Measurements from ENCODE around the gene INSIG2.
"Not testable (repeated sequence)": the region's sequence is repeated elsewhere in the genome, so short reads cannot be mapped to it uniquely, and the experiment has no call there.

INSIG2 gene

DNA sequence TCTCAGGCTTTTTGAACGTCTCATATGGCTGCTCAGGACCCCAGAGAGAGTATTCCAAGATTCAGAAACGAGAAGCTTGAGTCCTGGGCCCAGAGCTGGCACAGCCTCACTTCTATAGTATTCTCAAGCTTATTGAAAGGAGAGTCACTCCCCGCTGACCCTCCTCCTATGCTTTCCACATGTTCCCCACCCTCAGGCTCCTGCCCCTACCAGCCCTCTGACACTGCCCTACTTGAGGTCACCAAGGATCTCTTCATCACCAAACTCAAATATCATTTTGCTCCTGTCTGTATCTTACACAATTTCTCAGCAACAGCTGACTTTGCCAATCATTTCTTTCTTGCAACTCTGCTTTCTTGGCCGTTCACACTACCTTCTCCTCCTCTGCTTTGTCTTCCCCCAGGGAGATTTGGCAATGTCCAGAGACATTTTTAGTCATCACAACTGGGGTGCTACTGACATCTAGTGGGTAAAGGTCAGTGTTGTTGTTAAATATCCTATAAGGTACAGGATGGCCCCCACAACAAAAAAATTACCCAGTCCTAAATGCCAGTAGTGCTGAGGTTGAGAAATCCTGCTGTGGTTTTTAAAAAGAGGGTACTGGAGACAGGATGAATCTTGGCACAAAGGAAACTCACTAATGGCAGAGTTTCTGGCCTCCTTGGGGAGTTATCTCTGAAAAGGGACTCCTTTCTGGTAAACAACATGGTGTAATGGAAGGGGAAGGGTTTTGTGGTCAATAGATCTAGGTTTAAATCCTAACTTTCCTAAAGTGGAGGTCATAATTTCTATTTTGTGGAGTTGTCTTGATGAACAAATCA lies 26.9 kb upstream of the INSIG2 start:
- peak; percentile 66 for DNase-seq

DNA sequence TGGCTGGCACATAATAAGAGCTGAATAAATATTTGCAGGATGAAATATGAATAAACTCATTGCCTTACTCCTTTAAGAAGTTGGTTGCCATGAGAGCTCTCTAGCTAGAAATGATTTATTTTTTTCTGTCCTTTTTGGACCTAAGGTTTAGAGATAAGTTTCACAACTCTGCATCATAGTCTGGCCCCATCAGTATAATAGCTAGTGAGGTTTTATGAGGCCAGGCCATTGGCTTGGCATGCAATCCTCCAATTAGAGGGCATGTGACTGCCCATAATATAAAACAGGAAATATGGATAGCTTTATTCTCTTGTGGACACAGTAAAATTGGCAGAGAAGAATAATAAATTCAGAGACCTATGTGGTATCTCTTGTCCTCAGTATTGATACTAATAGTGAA lies 26.2 kb upstream of the INSIG2 start:
- no peak for DNase-seq

DNA sequence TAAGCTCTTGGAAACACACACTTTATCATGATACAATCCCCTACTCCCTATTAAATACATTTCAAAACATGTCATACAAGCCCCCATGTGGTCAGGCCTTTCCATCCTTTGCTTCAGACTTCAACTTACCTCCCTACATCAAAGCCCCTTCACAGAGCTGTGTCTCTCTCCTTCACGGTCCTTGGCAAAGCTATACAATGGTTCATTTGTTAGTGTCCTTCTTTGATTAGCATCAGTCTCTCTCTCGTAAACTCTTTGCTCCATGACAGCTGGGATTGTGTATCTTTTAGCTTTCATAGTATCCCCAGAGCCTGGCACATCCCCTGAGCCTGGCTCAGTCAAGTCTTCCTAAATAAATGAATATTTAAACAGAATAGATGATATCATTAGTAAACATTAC lies 25.6 kb upstream of the INSIG2 start:
- no peak for DNase-seq

DNA sequence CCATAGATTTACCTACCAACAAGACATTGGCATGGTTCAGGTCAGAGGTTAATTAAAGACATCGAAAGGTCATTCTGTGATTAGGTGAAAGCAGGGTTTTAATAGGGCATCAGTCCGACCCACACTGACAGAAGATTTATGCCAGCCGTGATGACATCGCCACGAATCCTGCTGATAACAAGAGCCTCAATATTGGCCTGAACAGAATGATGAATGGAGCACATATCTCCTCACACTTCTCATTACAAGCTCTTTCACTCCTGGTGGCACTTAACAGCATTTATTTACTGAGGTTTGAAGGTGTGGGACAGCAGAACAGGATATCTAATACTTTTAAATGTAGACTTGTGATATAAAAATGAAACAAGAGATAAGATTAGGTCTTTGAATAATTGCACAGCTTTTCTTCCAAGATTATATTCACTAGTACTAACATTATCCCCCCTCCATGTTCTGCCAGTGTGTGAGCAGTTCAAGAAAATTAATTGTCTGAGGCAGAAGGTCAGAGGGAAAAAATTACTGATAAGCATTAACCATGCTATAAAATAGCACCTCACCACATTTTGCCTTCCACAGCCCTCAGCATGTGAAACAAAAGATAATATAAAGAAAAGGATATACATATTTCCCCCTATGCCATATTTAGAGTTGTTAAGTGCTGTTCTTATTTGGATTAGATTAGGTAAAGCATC lies 23.1 kb upstream of the INSIG2 start:
- DNase-seq = peak; percentile 37

DNA sequence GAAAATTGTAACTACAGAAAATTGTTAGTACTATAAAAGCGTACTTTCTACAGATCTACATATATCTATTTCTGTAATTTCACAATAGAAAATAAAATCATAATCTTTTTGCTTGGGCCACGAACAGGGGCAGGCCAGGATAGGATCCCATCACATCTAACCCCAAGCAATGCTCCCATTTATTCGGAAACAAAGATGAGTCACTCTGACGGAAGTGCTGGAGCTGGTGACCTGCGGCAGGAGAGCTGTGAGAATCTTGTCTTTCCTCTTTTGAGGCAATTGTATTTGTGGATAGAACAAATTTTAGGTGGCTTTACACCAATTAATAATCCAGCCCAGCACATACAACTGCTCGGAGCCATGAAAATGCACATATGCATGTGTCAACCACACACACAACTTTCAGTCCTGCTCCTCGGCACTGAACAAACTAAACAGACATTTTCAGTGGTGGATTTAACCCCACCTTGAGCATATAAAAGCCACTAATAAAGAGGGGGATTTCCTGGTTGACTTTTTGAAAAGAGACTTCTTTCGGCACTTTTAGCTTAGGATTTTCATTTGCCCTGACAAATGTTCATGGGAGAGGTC lies 22.3 kb upstream of the INSIG2 start:
- DNase-seq = no peak

DNA sequence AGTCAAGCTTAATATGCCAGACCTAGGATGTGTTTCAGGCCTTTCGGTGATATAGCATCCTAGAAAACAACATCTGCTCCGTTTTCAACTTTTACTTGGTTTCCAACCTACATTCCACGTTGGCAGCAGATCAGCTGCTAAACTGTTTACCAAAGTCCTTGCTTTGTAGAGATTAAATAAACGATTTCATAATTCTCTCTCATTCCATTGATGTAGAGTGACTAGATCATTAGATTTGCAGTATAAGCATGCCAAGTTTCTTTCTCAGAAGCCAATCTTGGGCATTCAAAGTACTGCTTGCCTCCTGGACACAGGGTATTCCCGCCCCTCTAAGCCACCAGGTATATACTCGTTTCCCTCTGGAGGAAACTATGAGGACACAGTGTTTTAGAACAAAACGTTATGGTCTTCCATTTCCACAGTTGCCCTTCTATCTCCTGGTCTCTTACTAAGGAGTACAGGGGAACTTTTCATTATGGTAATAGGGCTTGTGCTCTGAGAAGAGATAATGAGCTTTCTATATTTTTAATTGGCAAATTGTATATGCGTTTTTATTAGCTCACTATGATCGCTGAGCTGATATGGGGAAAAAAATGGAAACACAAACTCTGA lies 10.5 kb upstream of the INSIG2 start:
- DNase-seq = no peak

DNA sequence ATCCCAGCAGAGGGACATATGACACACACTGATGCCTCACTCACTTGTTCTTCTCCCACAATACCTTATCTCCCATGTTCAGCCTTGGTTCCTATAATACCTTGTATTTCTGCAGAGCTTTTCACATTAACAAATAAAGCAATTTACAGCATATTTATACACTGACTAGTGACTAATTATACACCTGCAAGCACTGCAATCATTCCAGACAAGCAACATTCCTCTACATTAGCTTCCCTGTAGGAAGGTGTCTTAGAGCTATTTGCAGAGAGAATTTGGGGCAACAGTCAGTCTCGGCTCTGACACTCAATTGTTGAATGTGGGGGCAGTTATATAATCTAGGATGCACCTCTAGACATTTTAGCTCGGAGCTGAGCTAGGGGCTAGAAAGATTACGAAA lies 9.5 kb upstream of the INSIG2 start:
- DNase-seq = no peak

DNA sequence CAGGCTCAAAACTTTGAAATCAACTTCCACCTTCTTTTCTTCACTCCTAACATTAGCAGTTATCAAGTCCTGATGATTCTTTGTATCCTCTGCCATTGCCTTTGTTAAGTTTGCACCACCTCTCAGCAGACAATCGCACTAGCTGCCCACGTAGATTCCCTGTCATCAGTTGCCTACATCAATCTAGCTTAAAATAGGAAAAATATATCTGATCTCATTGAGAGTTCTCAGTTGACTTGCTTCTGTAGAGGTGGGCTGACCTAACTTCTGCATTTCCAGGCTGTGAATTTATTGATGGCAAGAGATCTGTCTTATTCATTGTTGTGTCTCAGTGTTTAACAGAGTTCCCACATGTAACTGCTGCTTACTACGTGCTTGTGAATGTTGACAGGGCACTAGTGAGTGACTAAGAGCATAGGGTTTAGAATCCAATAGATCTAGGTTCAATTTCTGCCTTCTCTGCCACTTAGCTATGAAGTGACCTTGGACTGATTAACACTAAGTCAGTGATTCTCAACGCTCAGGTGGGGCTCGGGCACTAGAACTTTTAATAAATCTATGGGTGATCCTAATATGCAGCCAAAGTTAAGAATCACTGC lies 3.7 kb upstream of the INSIG2 start:
- DNase-seq = no peak

DNA sequence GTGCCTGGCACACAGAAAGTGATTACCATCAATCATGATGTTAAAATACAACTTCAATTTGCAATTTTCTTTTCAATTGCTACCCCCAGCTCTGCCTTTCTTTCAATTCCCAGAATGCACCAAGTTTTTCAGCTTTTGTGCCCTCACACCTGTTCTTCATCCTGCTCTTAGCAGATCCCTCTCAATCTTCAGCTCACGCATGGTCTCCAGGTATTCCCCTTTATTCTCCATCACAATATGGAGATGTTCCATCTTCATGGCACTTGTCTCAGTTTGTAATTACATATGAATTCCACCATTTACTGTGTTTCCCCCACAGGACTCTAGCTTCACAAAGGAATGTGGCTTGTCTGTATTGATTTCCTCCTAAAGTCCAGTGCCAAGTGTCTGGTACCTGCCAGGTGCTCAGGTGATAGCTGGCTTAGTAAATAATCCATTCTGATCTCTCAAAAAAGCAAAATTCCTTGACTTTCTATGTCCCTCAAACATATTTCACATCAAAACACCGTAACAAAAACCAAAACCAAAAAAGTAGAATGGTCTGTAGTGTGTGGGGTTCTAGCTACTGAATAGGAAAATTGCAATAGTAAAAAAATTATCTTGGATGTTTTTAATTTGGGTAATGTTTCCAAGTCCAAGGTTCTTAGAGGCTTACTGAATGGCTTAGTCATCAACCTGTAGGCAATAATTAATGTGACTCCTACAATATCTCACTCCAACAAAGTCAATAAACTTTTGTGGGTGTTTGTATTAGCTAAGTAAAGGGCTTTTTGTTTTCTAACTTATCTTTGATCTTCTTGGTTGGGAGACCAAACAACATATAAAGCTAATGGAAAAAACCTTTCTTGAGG lies 2.9 kb upstream of the INSIG2 start:
- no peak for DNase-seq

DNA sequence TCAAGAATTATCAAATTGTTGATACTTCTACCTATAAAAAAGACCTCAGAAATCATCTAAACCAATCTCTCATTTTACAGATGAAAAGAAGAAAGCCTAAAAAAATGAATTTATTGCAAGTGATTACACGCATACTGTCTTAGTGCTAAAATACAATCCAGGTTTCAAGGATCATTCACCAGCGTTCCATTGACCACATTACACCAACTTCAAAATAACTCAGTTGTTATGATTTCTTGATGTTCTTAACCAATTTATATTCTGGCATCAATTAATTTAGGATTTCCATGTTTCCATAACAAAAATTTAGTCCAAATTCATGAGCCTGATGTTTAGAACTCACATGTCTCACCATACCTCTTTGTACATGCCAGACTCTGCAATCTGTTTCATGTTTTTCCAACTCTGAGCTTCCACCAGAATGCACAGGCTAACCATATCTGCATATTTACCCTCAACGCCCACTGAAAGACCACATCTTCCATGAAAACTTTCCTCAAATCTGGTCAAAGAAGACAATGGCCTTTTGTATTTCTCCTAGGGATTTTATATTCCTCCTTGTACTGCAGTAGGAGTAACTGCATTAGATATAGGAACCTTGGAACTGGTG lies 2.1 kb upstream of the INSIG2 start:
- DNase-seq = no peak

DNA sequence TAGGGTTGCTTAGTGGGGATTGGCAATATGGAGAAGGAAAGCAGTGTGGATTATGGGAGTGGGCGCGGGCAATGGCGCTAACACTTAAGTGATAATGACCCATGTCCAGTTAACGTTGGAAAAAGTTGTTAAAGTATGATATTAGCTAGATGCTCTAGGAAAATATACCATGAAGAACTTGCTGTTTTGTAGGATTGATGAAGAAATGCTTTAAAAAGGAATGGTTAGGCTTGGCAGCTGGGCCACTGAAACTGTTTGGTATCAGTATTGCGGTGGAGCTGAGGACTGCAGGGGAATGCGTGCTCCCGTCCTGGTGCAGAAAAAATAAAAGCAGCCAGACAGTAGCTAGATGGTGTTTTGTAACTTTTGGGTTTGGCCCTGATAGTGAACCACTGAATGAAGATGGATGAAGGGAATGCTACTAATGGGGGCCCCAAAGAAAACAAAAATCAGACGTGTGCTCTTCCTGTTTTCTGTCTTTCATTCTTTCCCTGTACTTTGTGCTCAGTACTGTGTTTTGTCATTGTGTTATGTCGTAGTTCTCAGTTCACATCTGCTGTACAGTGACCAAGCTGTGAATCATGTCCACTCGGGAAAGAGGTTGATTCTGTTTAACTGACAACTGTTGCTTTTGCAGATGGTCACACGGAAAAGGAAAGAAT lies 999 bp downstream of the INSIG2 start:
- peak; percentile 71 for DNase-seq

DNA sequence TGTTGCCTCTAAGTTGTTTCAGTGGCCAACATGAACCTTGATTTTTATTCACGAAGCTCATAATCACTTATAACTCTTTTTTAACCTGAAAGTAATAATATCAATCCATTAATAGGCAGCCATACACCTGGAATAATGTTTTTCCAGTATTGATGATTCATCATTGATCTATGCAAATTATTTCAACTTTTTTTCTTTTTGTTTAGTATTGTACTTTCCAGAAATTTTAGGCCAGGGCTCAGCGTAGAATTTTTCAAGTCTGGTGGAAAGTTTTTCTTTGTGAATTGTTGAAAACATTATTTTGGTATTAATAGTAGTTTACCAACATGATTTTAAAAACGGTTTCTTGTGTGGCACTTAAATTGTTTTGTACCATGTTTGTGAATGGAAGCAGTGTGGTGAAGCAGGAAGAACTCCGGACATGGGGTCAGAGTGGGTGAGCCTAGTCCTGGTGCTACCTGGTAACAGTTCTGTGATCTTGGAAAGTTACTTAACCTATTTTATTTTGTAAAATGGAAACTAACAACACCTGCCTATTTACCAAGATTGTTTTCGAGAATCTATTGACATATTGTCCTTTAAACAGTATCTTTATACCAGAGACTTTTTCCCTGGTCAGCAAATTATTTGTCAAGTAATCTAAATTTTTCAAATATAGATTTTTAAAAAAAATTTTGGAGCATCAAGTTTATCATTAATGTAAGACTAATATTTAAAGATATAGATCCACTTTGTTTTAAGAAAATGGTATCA lies 2.3 kb downstream of the INSIG2 start:
- no peak for DNase-seq

DNA sequence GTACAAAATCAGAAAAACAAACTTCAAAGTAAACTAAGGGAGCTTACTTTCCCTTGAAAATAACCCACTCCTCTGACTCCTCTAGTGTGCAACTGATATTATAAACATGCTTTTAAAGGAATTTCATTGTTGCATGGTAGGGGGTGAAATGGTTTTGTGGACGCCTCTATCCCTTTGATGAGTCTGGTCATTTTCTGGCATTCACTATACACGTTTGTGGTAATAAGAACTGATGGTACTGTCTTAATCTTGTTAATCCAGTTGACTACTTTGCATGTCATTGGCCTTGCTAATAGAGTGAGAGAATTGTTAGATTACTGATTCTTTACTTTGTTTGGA lies 2.8 kb downstream of the INSIG2 start:
- no peak for DNase-seq

DNA sequence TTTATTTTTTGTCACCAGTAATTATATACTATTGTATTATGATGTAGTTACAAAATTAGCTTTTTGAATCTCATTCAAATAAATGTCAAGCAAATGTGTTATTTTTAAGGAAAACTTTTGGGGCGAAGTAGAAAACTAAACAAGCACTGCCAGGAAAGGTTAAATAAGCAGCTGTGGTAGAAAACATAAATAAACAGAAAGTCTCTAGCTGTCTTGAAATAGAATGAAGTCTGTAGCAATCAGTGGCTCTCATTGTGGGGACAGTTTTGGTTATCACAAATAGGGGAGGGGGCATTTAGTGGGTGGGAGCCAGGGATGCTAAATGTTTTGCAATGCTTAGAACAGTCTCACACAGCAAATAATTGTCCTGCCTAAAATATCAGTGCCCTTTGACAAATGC lies 3.4 kb downstream of the INSIG2 start:
- DNase-seq = no peak

DNA sequence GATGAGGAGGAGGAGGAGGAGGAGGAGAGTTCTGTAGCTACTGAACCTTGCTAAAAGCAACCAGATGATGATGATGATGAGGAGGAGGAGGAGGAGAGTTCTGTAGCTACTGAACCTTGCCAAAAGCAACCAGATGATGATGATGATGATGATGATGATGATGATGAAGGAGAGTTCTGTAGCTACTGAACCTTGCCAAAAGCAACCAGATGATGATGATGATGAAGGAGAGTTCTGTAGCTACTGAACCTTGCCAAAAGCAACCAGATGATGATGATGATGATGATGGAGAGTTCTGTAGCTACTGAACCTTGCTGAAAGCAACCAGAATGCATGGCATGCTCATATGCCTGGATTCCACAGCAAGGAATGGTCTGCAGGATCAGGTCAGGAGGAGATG lies 5.8 kb downstream of the INSIG2 start:
- not testable (repeated sequence) for DNase-seq

DNA sequence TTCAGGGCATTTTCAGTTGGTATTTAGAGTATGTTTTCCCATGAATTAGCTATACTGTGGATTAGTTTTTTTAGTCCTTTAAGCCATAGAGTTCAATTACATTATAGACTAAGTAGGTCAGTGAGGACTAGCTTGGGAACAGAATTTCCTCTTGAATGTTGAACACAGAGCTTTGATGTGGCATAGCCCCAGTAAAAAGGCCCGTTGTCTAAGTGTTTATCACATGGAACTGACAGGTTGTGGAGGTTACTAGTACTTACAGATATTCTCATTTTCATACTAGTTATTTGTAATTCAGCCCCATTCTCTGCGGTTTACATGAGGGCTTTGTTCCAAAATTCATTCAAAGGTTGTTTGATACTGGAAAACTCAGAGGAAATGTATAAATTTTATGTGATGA lies 6.2 kb downstream of the INSIG2 start:
- no peak for DNase-seq

DNA sequence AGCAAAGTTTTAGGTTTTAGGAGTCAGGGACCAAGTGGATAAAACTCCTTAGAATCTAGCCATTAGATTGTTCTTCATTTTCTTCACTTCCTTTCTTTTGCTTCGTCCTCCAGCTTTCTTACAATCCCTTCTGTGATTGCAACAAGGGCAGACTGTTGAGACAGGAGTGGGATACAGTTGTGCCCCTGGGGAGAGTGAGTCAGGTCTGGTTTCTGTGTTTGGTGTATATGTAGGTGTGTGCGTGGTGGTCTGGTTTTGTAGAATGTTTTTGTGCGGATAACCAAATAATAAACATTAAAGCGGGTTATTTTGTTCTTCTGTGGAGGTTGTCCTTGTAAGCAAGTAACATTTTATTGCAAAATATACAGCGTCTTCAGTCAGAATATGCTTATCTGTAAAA lies 7.3 kb downstream of the INSIG2 start:
- no peak for DNase-seq

DNA sequence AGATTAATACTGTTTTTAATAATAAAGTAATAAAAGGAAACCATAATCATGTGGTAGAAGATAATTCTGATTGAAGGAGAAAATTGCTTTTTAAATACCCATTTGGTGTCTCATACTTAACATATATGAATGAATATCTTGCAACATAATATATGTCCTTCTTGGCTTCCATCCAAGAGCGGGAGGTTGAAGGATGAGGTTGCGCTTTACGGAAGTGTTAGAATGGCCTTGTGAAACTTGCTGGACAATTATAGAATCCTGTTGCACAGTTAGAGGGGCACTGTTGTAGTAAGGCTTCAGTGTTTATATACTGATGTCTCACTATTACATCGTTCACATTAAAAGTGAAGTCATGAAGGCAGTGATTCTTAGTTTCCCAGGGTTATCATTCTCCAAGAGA lies 9.4 kb downstream of the INSIG2 start:
- peak; percentile 68 for DNase-seq

DNA sequence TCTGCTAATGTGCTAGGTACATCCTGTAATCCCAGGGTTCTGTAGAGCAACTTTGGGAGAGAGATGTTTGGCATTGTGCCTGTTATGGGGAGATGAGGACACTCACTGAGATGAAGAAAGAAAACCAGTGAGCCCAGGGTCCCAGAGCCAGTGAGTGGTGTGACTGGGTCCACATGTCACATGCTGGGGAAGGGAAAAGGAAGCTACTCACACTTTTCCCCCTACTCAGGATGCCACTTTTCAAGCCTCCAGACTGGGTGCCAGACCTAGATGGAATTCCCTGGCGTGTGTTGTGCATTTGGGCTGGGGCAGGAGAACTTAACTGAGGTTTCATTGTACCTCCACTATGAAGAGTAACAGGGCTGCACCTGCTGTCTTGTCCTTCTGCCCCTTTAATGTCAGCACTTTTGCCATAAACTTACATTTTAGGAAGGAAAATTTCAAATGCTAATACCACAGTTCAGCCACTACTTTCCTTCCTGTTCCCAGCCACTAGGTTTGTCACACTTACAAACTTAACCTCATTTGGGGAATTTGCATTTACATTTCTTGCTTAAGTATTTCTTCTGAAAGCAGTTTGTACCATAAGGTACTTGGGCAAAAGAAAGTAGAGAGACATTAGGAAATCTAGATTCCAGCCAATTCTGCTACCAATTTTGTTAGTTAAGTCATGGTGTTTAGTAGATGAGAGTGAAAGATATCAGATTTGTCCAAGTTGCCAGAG lies 10.2 kb downstream of the INSIG2 start:
- DNase-seq = no peak
